CD14-positive monocyte (primary cell): ENCODE results near the gene FSHR. TPM values are rescaled to one million over a fixed set of nuclear protein-coding genes. Genes with fewer than 3 reads are reported as not detected.

ENCODE experiments used
- DNase-seq, 3 donors: peaks; one replicate each; pipeline ENCODE4 v3.0.0-alpha.2; 2011 to 2022
- H2AFZ ChIP-seq: 2 replicates; pipeline ENCODE4 v1.6.0; 2012; ENCODE audit warnings: mild to moderate bottlenecking, low read depth, low read length, inconsistent platforms; ENCODE audit not compliant: insufficient read depth, poor library complexity, severe bottlenecking
- H3K27ac ChIP-seq, 2 donors: 1 replicate in 1 of 2; 2 replicates in 1 of 2; pipeline ENCODE4 v1.5.1; 2012 to 2013; ENCODE audit warnings: low read length in 2 of 2, control low read depth in 1 of 2, inconsistent platforms in 1 of 2, low read depth in 1 of 2, mild to moderate bottlenecking in 1 of 2
- H3K27me3 ChIP-seq, 2 donors: one replicate each; pipeline versions ENCODE4 v1.6.0 to v1.6.1; 2011 to 2013; ENCODE audit warnings: low read length in 2 of 2; ENCODE audit not compliant: control insufficient read depth in 2 of 2, insufficient read depth in 2 of 2
- H3K36me3 ChIP-seq, 2 donors: replicated peaks in 1 of 2; 1 replicate in 1 of 2; 2 replicates in 1 of 2; pipeline versions ENCODE4 v1.5.1 to v1.6.1; 2012 to 2013; ENCODE audit warnings: low read length in 2 of 2, control low read depth in 1 of 2, inconsistent platforms in 1 of 2, mild to moderate bottlenecking in 1 of 2; ENCODE audit not compliant: insufficient read depth in 2 of 2, control insufficient read depth in 1 of 2
- H3K4me1 ChIP-seq, 2 donors: 1 replicate in 1 of 2; 2 replicates in 1 of 2; pipeline versions ENCODE4 v1.5.1 to v1.6.1; 2012 to 2013; ENCODE audit warnings: low read length in 2 of 2, control low read depth in 1 of 2, inconsistent platforms in 1 of 2, mild to moderate bottlenecking in 1 of 2, moderate library complexity in 1 of 2; ENCODE audit not compliant: insufficient read depth in 2 of 2, control insufficient read depth in 1 of 2
- H3K4me2 ChIP-seq: replicated peaks from 2 replicates; pipeline ENCODE3; 2012; ENCODE audit warnings: low read length, moderate library complexity, mild to moderate bottlenecking; ENCODE audit not compliant: poor library complexity, severe bottlenecking; ENCODE audit errors: extremely low read depth
- H3K4me3 ChIP-seq, 3 experiments: fragments of 200-600 bp in 1 of 3; sonication (generic) in 1 of 3; replicated peaks in 1 of 3; 1 replicate in 2 of 3; 2 replicates in 1 of 3; pipeline ENCODE4 v1.5.1; 2011 to 2013; ENCODE audit warnings: low read length in 3 of 3, mild to moderate bottlenecking in 3 of 3, control low read depth in 2 of 3, low read depth in 2 of 3, inconsistent platforms in 1 of 3, moderate library complexity in 1 of 3
- H3K79me2 ChIP-seq: 2 replicates; pipeline ENCODE4 v1.6.0; 2012; ENCODE audit warnings: mild to moderate bottlenecking, control low read depth, inconsistent platforms, low read length, moderate library complexity; ENCODE audit not compliant: insufficient read depth
- H3K9ac ChIP-seq: 2 replicates; pipeline ENCODE4 v1.6.0; 2017; ENCODE audit warnings: low read length, mild to moderate bottlenecking; ENCODE audit not compliant: insufficient read depth, poor library complexity, severe bottlenecking
- H3K9me3 ChIP-seq, 2 donors: replicated peaks in 1 of 2; 1 replicate in 1 of 2; 2 replicates in 1 of 2; pipeline versions ENCODE4 v1.5.1 to v1.6.1; 2012 to 2013; ENCODE audit warnings: low read length in 2 of 2, control low read depth in 1 of 2; ENCODE audit not compliant: control insufficient read depth in 1 of 2, insufficient read depth in 1 of 2
- H4K20me1 ChIP-seq: 2 replicates; pipeline ENCODE4 v1.6.0; 2012; ENCODE audit warnings: mild to moderate bottlenecking, low read length, control low read depth, moderate library complexity; ENCODE audit not compliant: insufficient read depth
- H3K27ac Mint-ChIP-seq, 7 donors: one replicate each; pipeline ENCODE4 v1.8.0; 2020; ENCODE audit warnings: mild to moderate bottlenecking in 7 of 7, mixed read lengths in 7 of 7, moderate library complexity in 6 of 7, inconsistent platforms in 2 of 7
- H3K27me3 Mint-ChIP-seq, 3 donors: one replicate each; pipeline ENCODE4 v1.8.0; 2021 to 2022; ENCODE audit warnings: low read depth in 3 of 3, mild to moderate bottlenecking in 3 of 3, mixed read lengths in 3 of 3, moderate library complexity in 3 of 3, inconsistent platforms in 1 of 3
- H3K36me3 Mint-ChIP-seq, 2 donors: one replicate each; pipeline ENCODE4 v1.8.0; 2020; ENCODE audit warnings: mixed read lengths in 2 of 2, inconsistent platforms in 1 of 2, mild to moderate bottlenecking in 1 of 2
- H3K4me1 Mint-ChIP-seq: one replicate; pipeline ENCODE4 v1.8.0; 2020; ENCODE audit warnings: mild to moderate bottlenecking, mixed read lengths
- H3K4me3 Mint-ChIP-seq, 2 donors: one replicate each; pipeline ENCODE4 v1.8.0; 2020; ENCODE audit warnings: mild to moderate bottlenecking in 2 of 2, mixed read lengths in 2 of 2, moderate library complexity in 1 of 2
- H3K9me3 Mint-ChIP-seq, 7 donors: one replicate each; pipeline ENCODE4 v1.8.0; 2020 to 2022; ENCODE audit warnings: mixed read lengths in 7 of 7, mild to moderate bottlenecking in 6 of 7, moderate library complexity in 6 of 7, inconsistent platforms in 2 of 7
- CTCF ChIP-seq: fragments of 200-600 bp; IDR thresholded peaks from one replicate; pipeline ENCODE4 v1.8.0; 2022; ENCODE audit warnings: antibody characterized with exemption, mild to moderate bottlenecking
- WGBS: methylation state at CpG from one replicate; pipeline ENCODE4 v1.1.5; 2013; ENCODE audit warnings: missing lambda C conversion rate; ENCODE audit not compliant: insufficient coverage; 5-methylcytosine and 5-hydroxymethylcytosine counted together
- intact Hi-C, 2 donors: fragments of 100-400 bp; cut with micrococcal nuclease; formaldehyde crosslinking; loops; one replicate each; pipeline versions ENCODE4 v1.15.0 to v1.15.1; 2023
- polyA plus RNA-seq, 3 donors: library from polyadenylated mRNA; depleted of rRNA in 1 of 3; unstranded in 2 of 3; stranded (reverse) in 1 of 3; fragments of 300-500 nt in 2 of 3; fragments of >200 nt in 1 of 3; fragmentation: Illumina TruSeq in 2 of 3; gene quantifications; 1 replicate in 2 of 3; 2 replicates in 1 of 3; pipeline ENCODE4 v1.2.3, GENCODE V29; 2012 to 2021

The FSHR gene
- polyA plus RNA-seq, 3 donors, result not detected

DNA sequence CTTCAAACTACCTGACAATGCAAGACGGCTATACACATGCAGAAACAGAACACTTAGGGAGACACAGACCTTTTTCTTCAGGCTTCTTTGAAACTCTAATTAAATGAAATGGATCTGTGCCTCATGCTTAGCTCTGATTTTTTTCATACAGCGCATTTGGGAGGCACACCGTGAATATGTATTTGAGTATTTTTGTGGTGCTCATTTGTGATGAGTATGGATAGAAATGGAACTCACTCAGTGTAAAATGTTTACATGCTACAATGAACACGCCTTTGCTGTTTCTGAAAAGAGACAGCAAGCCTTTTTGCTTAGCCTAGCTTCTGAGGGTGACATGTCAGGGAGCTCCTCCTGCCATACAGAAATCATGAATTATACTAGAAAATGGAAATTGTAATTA, 113.3 kb downstream of the FSHR start:
- Mint-ChIP-seq H3K9me3 (no peaks in the 10 kb centered on the region), H3K27ac (no peak overlapping the region), H3K4me1 (no peaks in the 10 kb centered on the region), H3K4me3 (no peak overlapping the region), H3K36me3 (no peaks in the 10 kb centered on the region), H3K27me3 (peaks cover 0 to 2% (median 0%) of the 10 kb centered on the region in 3 donors)
- DNase-seq, result no peak
- no peaks in the 10 kb centered on the region for H3K36me3 ChIP-seq
- H3K4me1 ChIP-seq, result no peaks in the 10 kb centered on the region
- H3K27ac ChIP-seq, result no peak overlapping the region
- H3K9ac ChIP-seq, result no peak overlapping the region
- no peak overlapping the region for H3K4me2 ChIP-seq
- H2AFZ ChIP-seq, result no peak overlapping the region
- TF ChIP-seq CTCF, result no peak
- no peaks in the 10 kb centered on the region for H4K20me1 ChIP-seq
- no peaks in the 10 kb centered on the region for H3K27me3 ChIP-seq
- H3K4me3 ChIP-seq, result no peak overlapping the region
- H3K9me3 ChIP-seq, result no peaks in the 10 kb centered on the region
- H3K79me2 ChIP-seq, result no peaks in the 10 kb centered on the region
- intact Hi-C loops, result no loop called here
- 89% methylated on average over 3 of the region's 4 CpGs for WGBS

DNA sequence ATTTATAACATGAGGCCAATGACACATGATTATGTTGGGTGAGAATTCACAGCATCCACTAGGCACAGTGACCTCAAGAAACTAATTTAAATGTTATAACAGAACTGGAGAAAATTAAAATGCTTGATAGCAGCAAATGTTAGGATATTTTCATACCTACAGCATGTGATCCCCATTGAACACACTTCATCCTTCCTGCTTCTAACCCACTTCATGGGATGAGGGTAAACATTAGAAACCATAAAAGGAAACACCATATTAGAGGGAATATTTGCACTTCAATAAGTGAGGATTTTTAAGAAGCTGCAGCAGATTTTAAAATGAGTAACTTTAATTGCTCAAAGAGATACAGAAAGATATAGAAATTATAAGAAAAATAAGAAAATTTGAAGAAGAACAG, 117.1 kb downstream of the FSHR start:
- H3K27me3 ChIP-seq, result no peaks in the 10 kb centered on the region
- H2AFZ ChIP-seq, result no peak overlapping the region
- TF ChIP-seq CTCF, result no peak
- Mint-ChIP-seq H3K36me3 (no peaks in the 10 kb centered on the region), H3K4me3 (no peak overlapping the region), H3K27ac (no peak overlapping the region), H3K9me3 (peaks cover 0 to under 1% (median 0%) of the 10 kb centered on the region in 7 donors), H3K27me3 (peaks cover 0 to 2% (median 0%) of the 10 kb centered on the region in 3 donors), H3K4me1 (no peaks in the 10 kb centered on the region)
- H3K9me3 ChIP-seq, result no peaks in the 10 kb centered on the region
- no peak overlapping the region for H3K27ac ChIP-seq
- no peak overlapping the region for H3K9ac ChIP-seq
- H3K4me2 ChIP-seq, result no peak overlapping the region
- H3K79me2 ChIP-seq, result no peaks in the 10 kb centered on the region
- no peaks in the 10 kb centered on the region for H4K20me1 ChIP-seq
- no peak for DNase-seq
- H3K36me3 ChIP-seq, result no peaks in the 10 kb centered on the region
- intact Hi-C loops, result no loop called here
- no peaks in the 10 kb centered on the region for H3K4me1 ChIP-seq
- no peak overlapping the region for H3K4me3 ChIP-seq
